Astrocyte (in vitro differentiated cells and primary cell): ENCODE measurements around the gene CRTAP. TPM values are rescaled to one million over a fixed set of nuclear protein-coding genes. Genes with fewer than 3 reads are reported as not detected.

Experiments used
- DNase-seq: peaks from one replicate; pipeline ENCODE4 v3.0.0-alpha.2; 2010; ENCODE audit warnings: low read depth
- FAIRE-seq: peaks from 2 replicates; lab custom pipeline; 2011; peaks lifted over from hg19 to GRCh38; lab: Jason Lieb, UNC
- H2AFZ ChIP-seq: 2 replicates; pipeline ENCODE4 v1.6.0; 2012; ENCODE audit warnings: low read depth, low read length, inconsistent platforms
- H3K27ac ChIP-seq: 2 replicates; pipeline ENCODE4 v1.5.1; 2011; ENCODE audit warnings: low read depth, low read length, inconsistent platforms
- H3K27me3 ChIP-seq: 2 replicates; pipeline ENCODE4 v1.6.0; 2011; ENCODE audit warnings: low read length, inconsistent platforms; ENCODE audit not compliant: insufficient read depth
- H3K36me3 ChIP-seq: 2 replicates; pipeline ENCODE4 v1.5.1; 2011; ENCODE audit warnings: low read length, inconsistent platforms; ENCODE audit not compliant: insufficient read depth
- H3K4me1 ChIP-seq: 2 replicates; pipeline ENCODE4 v1.5.1; 2011; ENCODE audit warnings: low read length, inconsistent platforms; ENCODE audit not compliant: insufficient read depth
- H3K4me2 ChIP-seq: 2 replicates; pipeline ENCODE4 v1.6.0; 2012; ENCODE audit warnings: low read length, inconsistent platforms
- H3K4me3 ChIP-seq: 2 replicates; pipeline ENCODE4 v1.5.1; 2011; ENCODE audit warnings: low read depth, mild to moderate bottlenecking, low read length, inconsistent platforms; ENCODE audit not compliant: insufficient read depth
- H3K79me2 ChIP-seq: 2 replicates; pipeline ENCODE4 v1.6.0; 2012; ENCODE audit warnings: mild to moderate bottlenecking, low read length, inconsistent platforms; ENCODE audit not compliant: insufficient read depth
- H3K9ac ChIP-seq: 2 replicates; pipeline ENCODE4 v1.6.0; 2012; ENCODE audit warnings: mild to moderate bottlenecking, low read length, inconsistent platforms
- H3K9me3 ChIP-seq: 2 replicates; pipeline ENCODE4 v1.5.1; 2012; ENCODE audit warnings: low read depth, mild to moderate bottlenecking, low read length, inconsistent platforms; ENCODE audit not compliant: insufficient read depth
- H4K20me1 ChIP-seq: 2 replicates; pipeline ENCODE4 v1.6.0; 2012; ENCODE audit warnings: low read length, inconsistent platforms; ENCODE audit not compliant: insufficient read depth
- H3K27ac Mint-ChIP-seq: one replicate; pipeline ENCODE4 v1.8.0; 2021; ENCODE audit warnings: mild to moderate bottlenecking, mixed read lengths; ENCODE audit not compliant: unreplicated experiment
- H3K27me3 Mint-ChIP-seq: one replicate; pipeline ENCODE4 v1.8.0; 2021; ENCODE audit warnings: low read depth, mixed read lengths; ENCODE audit not compliant: unreplicated experiment
- H3K36me3 Mint-ChIP-seq: one replicate; pipeline ENCODE4 v1.8.0; 2021; ENCODE audit warnings: low read depth, mixed read lengths; ENCODE audit not compliant: unreplicated experiment
- H3K4me1 Mint-ChIP-seq: one replicate; pipeline ENCODE4 v1.8.0; 2021; ENCODE audit warnings: low read depth, mixed read lengths; ENCODE audit not compliant: unreplicated experiment
- H3K4me3 Mint-ChIP-seq: one replicate; pipeline ENCODE4 v1.8.0; 2021; ENCODE audit warnings: mild to moderate bottlenecking, moderate library complexity, mixed read lengths; ENCODE audit not compliant: unreplicated experiment
- H3K9me3 Mint-ChIP-seq: one replicate; pipeline ENCODE4 v1.8.0; 2021; ENCODE audit warnings: mild to moderate bottlenecking, mixed read lengths; ENCODE audit not compliant: unreplicated experiment
- CTCF ChIP-seq: IDR thresholded peaks from 2 replicates; pipeline ENCODE4 v1.5.1; 2011; ENCODE audit warnings: low read depth, mild to moderate bottlenecking, inconsistent platforms, low read length, moderate library complexity; ENCODE audit not compliant: insufficient read depth
- EZH2 ChIP-seq: IDR thresholded peaks from 2 replicates; pipeline ENCODE4 v1.6.1; 2012; ENCODE audit warnings: mild to moderate bottlenecking, low read length, inconsistent platforms; ENCODE audit not compliant: insufficient read depth
- total RNA-seq: library from RNA; stranded (reverse); gene quantifications from 2 replicates; pipeline ENCODE4 v1.2.1, GENCODE V29; 2021

Gene CRTAP
- total RNA-seq, 1 donor from 2014 or later: 145 TPM

- Histone ChIP-seq H3K4me1 (peaks cover 2% of the 10 kb centered on the region), H2AFZ (no peak overlapping the region), H3K27me3 (no peaks in the 10 kb centered on the region), H3K79me2 (peaks cover 10% of the 10 kb centered on the region), H4K20me1 (no peaks in the 10 kb centered on the region), H3K4me2 (no peak overlapping the region), H3K9me3 (no peaks in the 10 kb centered on the region), H3K4me3 (no peak overlapping the region), H3K9ac (no peak overlapping the region), H3K36me3 (no peaks in the 10 kb centered on the region), H3K27ac (no peak overlapping the region)
- peaks cover 2% of the 10 kb centered on the region for H3K36me3 Mint-ChIP-seq
- no peak overlapping the region for H3K27ac Mint-ChIP-seq
- no peak for DNase-seq
- H3K9me3 Mint-ChIP-seq: no peaks in the 10 kb centered on the region
- H3K4me1 Mint-ChIP-seq: peaks cover 4% of the 10 kb centered on the region
- FAIRE-seq: no peak
- no peak overlapping the region for H3K4me3 Mint-ChIP-seq
- TF ChIP-seq EZH2 (no peak), CTCF (no peak)
- peaks cover 8% of the 10 kb centered on the region for H3K27me3 Mint-ChIP-seq
These were observed 2.2 kb upstream of the CRTAP start for GRCh38 chr3:33111581-33111980.

GRCh38 chr3:33114622-33115023, 809 bp downstream of the CRTAP start:
- TF ChIP-seq EZH2 (no peak), CTCF (no peak)
- H3K4me1 ChIP-seq: peaks cover 2% of the 10 kb centered on the region
- Mint-ChIP-seq H3K9me3 (no peaks in the 10 kb centered on the region), H3K4me3 (peak overlapping the region; percentile 85), H3K4me1 (peaks cover 7% of the 10 kb centered on the region), H3K27ac (peak overlapping the region; percentile 89), H3K36me3 (peaks cover 2% of the 10 kb centered on the region), H3K27me3 (no peaks in the 10 kb centered on the region)
- peak overlapping the region; percentile 62 for H3K4me3 ChIP-seq
- peaks cover 20% of the 10 kb centered on the region for H4K20me1 ChIP-seq
- FAIRE-seq: no peak
- peaks cover 37% of the 10 kb centered on the region for H3K79me2 ChIP-seq
- H3K36me3 ChIP-seq: no peaks in the 10 kb centered on the region
- no peaks in the 10 kb centered on the region for H3K9me3 ChIP-seq
- H3K27me3 ChIP-seq: no peaks in the 10 kb centered on the region
- peak overlapping the region; percentile 85 for H3K4me2 ChIP-seq
- H3K9ac ChIP-seq: peak overlapping the region; percentile 76
- H2AFZ ChIP-seq: peak overlapping the region; percentile 81
- H3K27ac ChIP-seq: peak overlapping the region; percentile 81
- no peak for DNase-seq

GRCh38 chr3:33115024-33115768, 1.4 kb downstream of the CRTAP start:
- Mint-ChIP-seq H3K27ac (peak overlapping the region; percentile 89), H3K4me1 (peaks cover 7% of the 10 kb centered on the region), H3K4me3 (peak overlapping the region; percentile 85), H3K9me3 (no peaks in the 10 kb centered on the region), H3K36me3 (peaks cover 3% of the 10 kb centered on the region), H3K27me3 (no peaks in the 10 kb centered on the region)
- Histone ChIP-seq H3K4me2 (peak overlapping the region; percentile 85), H3K4me3 (peak overlapping the region; percentile 62), H3K27me3 (no peaks in the 10 kb centered on the region), H3K4me1 (peaks cover 2% of the 10 kb centered on the region), H2AFZ (peak overlapping the region; percentile 81), H3K79me2 (peaks cover 37% of the 10 kb centered on the region), H3K9me3 (no peaks in the 10 kb centered on the region), H4K20me1 (peaks cover 24% of the 10 kb centered on the region), H3K27ac (peak overlapping the region; percentile 81), H3K36me3 (no peaks in the 10 kb centered on the region), H3K9ac (peak overlapping the region; percentile 76)
- peak; percentile 92 for DNase-seq
- TF ChIP-seq CTCF (no peak), EZH2 (no peak)
- FAIRE-seq: no peak
